ENCODE data around the gene NKIRAS2.

NKIRAS2 gene

GRCh38 chr17:42027590-42027889 is 7.7 kb downstream of the NKIRAS2 start:
- no peak for ATAC-seq (ENCODE audit: insufficient read depth, low read depth)
- H3K4me3 ChIP-seq (ENCODE audit: low read depth in 1 of 2, low read length in 2 of 2): no peak overlapping the region
- H3K9ac ChIP-seq (ENCODE audit: low read depth, low read length): no peak overlapping the region
- H3K79me2 ChIP-seq (ENCODE audit: insufficient read depth, low read length): no peaks in the 10 kb centered on the region
- no peaks in the 10 kb centered on the region for H3K27me3 ChIP-seq (ENCODE audit: insufficient read depth, low read length, poor library complexity)
- TF ChIP-seq EZH2 (IDR thresholded peaks at IDR 0.05; ENCODE audit: borderline replicate concordance, low read depth, low read length, severe bottlenecking) (no peak), CTCF (IDR thresholded peaks at IDR 0.05; ENCODE audit: borderline replicate concordance, extremely low read depth, low read length, poor library complexity, severe bottlenecking) (no peak)
- no peak overlapping the region for H2AFZ ChIP-seq (ENCODE audit: low read depth, low read length)
- no peak overlapping the region for H3K27ac ChIP-seq (ENCODE audit: low read length)
- H4K20me1 ChIP-seq (ENCODE audit: insufficient read depth, low read length): no peaks in the 10 kb centered on the region
- H3K36me3 ChIP-seq (ENCODE audit: insufficient read depth, low read length): peaks cover 23% of the 10 kb centered on the region
- no peak for DNase-seq
- H3K9me3 ChIP-seq (ENCODE audit: insufficient read depth, low read length, severe bottlenecking): no peaks in the 10 kb centered on the region
- no peak overlapping the region for H3K4me2 ChIP-seq (ENCODE audit: insufficient read depth, low read length)
- H3K4me1 ChIP-seq (ENCODE audit: insufficient read depth, low read length): no peaks in the 10 kb centered on the region

GRCh38 chr17:42027961-42028790 is 8.3 kb downstream of the NKIRAS2 start:
- Histone ChIP-seq H3K27ac (ENCODE audit: low read length) (no peak overlapping the region), H3K79me2 (ENCODE audit: insufficient read depth, low read length) (no peaks in the 10 kb centered on the region), H3K36me3 (ENCODE audit: insufficient read depth, low read length) (peaks cover 16% of the 10 kb centered on the region), H4K20me1 (ENCODE audit: insufficient read depth, low read length) (no peaks in the 10 kb centered on the region), H3K4me3 (ENCODE audit: low read depth in 1 of 2, low read length in 2 of 2) (no peak overlapping the region), H3K9me3 (ENCODE audit: insufficient read depth, low read length, severe bottlenecking) (no peaks in the 10 kb centered on the region), H3K4me1 (ENCODE audit: insufficient read depth, low read length) (no peaks in the 10 kb centered on the region), H3K4me2 (ENCODE audit: insufficient read depth, low read length) (no peak overlapping the region), H3K27me3 (ENCODE audit: insufficient read depth, low read length, poor library complexity) (no peaks in the 10 kb centered on the region), H2AFZ (ENCODE audit: low read depth, low read length) (no peak overlapping the region), H3K9ac (ENCODE audit: low read depth, low read length) (no peak overlapping the region)
- DNase-seq (no peak), ATAC-seq (ENCODE audit: insufficient read depth, low read depth) (no peak)
- TF ChIP-seq EZH2 (IDR thresholded peaks at IDR 0.05; ENCODE audit: borderline replicate concordance, low read depth, low read length, severe bottlenecking) (no peak), CTCF (IDR thresholded peaks at IDR 0.05; ENCODE audit: borderline replicate concordance, extremely low read depth, low read length, poor library complexity, severe bottlenecking) (peak; percentile 40)

GRCh38 chr17:42028791-42029127 is 8.9 kb downstream of the NKIRAS2 start:
- Histone ChIP-seq H2AFZ (ENCODE audit: low read depth, low read length) (no peak overlapping the region), H3K79me2 (ENCODE audit: insufficient read depth, low read length) (no peaks in the 10 kb centered on the region), H3K27ac (ENCODE audit: low read length) (no peak overlapping the region), H3K4me3 (ENCODE audit: low read depth in 1 of 2, low read length in 2 of 2) (no peak overlapping the region), H3K27me3 (ENCODE audit: insufficient read depth, low read length, poor library complexity) (no peaks in the 10 kb centered on the region), H3K9ac (ENCODE audit: low read depth, low read length) (no peak overlapping the region), H3K36me3 (ENCODE audit: insufficient read depth, low read length) (peaks cover 10% of the 10 kb centered on the region), H3K4me2 (ENCODE audit: insufficient read depth, low read length) (no peak overlapping the region), H4K20me1 (ENCODE audit: insufficient read depth, low read length) (no peaks in the 10 kb centered on the region), H3K4me1 (ENCODE audit: insufficient read depth, low read length) (no peaks in the 10 kb centered on the region), H3K9me3 (ENCODE audit: insufficient read depth, low read length, severe bottlenecking) (no peaks in the 10 kb centered on the region)
- TF ChIP-seq CTCF (IDR thresholded peaks at IDR 0.05; ENCODE audit: borderline replicate concordance, extremely low read depth, low read length, poor library complexity, severe bottlenecking): no peak
- no peak for TF ChIP-seq EZH2 (IDR thresholded peaks at IDR 0.05; ENCODE audit: borderline replicate concordance, low read depth, low read length, severe bottlenecking)
- ATAC-seq (ENCODE audit: insufficient read depth, low read depth) (no peak), DNase-seq (no peak)

Data from DND-41 (cell line).